ENCODE measurements around the gene P4HTM.
A peak's percentile ranks its signal among the peaks of the same experiment; 100 is the strongest.

The P4HTM gene, protein sequence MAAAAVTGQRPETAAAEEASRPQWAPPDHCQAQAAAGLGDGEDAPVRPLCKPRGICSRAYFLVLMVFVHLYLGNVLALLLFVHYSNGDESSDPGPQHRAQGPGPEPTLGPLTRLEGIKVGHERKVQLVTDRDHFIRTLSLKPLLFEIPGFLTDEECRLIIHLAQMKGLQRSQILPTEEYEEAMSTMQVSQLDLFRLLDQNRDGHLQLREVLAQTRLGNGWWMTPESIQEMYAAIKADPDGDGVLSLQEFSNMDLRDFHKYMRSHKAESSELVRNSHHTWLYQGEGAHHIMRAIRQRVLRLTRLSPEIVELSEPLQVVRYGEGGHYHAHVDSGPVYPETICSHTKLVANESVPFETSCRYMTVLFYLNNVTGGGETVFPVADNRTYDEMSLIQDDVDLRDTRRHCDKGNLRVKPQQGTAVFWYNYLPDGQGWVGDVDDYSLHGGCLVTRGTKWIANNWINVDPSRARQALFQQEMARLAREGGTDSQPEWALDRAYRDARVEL
- 58.9 to 78.8 reads per million in 2 donors for total RNA-seq

DNA sequence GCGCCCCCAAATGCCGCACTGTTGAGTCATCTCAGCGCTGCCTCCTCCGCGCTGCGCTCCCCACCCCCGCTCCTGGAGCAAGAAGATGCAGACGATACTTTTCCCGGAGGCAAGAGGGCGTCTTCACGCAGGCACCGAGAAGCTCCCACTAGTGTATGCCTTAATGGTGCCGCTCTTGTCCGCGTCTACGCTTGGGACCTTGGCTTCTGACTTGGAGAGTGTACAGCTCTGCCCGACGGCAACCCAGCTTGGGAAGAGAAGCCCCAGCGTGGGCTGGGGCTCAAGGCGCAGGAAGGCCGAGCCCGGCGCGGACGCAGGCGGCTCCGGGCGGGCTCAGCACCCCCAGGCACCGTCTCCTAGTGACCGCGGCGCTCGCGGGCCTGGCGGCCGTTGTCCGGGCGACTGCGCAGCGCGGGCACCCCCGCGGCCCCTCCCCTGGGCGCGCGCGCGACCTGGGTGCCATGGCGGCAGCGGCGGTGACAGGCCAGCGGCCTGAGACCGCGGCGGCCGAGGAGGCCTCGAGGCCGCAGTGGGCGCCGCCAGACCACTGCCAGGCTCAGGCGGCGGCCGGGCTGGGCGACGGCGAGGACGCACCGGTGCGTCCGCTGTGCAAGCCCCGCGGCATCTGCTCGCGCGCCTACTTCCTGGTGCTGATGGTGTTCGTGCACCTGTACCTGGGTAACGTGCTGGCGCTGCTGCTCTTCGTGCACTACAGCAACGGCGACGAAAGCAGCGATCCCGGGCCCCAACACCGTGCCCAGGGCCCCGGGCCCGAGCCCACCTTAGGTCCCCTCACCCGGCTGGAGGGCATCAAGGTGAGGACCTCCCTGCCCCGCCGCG is at the start of gene P4HTM:
P4HTM (plus strand) TSS at position 446 of the 840 bp plus-strand sequence; CDS start at position 462, 16 bp downstream.
- DNase-seq: peak; percentile 64

DNA sequence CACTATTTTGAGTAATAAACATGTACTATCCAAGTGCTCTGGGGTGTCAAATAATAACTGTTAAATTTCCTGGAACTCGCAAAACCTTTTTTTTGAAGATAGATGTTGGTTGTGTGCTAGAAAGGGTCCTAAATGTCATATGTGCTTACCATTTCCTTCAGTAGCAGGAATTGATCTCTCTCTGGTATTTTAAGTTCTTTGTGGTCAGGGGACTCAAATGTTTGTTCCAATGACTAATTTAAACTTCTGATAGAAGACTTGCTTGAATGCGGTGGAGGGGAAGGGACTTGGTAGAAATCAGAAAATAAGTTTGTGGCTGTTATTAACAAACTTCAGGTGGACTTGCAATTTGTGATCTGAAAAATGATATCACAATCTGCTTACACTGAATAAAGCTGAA is 44.6 kb upstream of the P4HTM start:
- DNase-seq: no peak

DNA sequence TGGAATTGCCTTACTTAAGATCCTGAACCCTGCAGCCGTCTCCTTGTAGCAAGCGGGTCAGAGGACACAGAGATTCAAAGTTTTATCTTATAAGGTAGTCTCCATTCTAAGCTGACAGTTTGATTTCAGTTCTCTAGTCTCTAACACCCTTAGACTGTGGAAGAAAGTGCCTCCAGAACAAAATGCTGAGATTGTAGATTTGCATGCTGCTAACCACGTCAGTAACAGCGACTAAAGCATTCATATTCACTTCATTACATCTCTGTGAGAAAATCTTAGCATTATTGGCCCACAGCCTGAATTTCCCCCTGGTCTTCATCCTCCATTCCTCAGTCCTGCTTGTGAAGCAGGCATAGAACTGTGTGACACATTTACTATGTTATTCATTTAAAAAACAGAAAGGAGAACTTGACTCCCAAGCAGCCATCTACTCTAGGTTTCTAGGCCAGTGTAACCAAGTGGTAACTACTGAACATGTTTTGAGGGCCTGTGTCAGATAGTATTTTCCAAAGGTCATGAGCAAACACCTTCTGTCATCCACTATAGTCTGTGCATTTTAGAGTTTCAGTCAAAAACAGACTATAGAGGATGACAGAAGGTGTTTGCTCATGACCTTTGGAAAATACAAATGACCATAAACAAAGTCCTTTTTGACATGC is 44.0 kb upstream of the P4HTM start:
- no peak for DNase-seq

DNA sequence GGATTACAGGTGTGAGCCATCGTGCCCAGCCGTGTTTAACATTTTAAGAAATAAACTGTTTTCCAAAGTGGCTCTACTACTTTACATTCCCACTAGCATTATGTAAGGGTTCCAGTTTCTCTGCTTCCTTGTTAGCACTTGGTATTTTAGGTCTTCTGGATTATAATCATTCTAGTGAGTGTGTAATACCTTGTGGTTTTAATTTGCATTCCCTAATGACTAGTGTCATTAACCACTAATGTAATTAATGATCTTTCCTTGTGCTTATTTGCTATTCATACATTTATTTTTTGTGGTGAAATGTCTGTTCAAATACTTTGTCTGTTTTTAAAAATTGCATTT is 40.7 kb upstream of the P4HTM start:
- no peak for DNase-seq

DNA sequence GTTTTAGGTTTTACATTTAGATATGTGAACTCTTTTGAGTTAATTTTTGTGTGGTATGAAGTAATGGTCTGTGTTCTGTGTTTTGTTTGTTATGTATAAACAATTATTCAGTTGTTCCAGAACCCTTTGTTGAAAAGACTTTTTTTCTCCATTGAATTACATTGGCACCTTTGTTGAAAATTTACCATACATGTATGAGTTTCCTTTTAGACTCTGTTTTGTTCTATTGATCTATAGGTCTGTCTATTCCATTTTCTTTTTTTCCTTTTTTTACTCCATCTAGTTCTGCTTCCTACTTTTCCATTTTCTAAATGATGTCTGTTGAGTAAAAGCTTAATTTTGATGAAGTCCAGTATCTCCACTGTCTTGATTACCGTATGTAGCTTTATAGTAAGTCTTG is 40.0 kb upstream of the P4HTM start:
- no peak for DNase-seq

DNA sequence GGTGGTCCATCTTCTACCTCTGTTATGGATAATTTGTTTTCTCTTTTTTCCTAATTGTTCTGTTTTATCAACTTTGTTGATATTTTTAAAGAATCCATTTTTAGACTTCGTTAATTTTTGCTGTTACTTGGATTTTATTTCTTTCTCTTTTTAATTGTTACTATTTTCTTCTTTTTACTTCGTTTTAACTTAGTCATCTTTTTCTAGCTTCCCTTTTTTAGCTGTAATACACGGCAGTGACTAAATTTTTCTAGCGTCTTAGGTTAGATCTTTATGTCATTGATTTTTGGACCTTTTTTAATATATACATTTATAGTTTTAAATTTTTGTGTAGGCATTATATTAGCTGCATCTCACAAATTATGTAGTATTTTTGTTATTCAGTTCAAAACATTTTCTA is 38.3 kb upstream of the P4HTM start:
- DNase-seq: no peak

DNA sequence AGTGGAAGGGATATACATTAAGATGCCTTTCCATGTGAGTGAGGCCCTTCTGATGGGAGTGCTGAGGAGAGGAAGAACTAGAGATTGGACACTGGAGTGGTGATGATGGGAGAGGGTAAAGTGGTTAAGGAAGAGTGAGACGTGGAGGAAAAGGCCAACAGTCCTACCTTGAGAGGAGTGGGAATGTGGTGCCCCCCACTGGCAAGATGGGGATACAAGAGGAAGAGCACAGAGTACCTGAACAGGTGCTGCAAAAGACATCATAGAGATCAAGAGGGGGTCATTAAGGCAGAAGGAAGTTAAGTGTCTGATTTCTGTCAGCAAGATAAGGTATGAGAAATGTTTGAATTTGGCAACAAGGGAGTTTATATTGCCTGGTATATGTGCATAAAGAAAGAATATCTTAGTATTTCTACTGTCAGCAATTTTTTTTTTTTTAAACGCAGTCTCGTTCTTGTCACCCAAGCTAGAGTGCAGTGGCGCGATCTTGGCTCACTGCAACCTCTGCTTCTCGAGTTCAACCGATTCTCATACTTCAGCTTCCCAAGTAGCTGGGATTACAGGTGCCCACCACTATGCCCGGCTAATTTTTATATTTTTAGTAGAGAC is 37.4 kb upstream of the P4HTM start:
- DNase-seq: peak; percentile 33

DNA sequence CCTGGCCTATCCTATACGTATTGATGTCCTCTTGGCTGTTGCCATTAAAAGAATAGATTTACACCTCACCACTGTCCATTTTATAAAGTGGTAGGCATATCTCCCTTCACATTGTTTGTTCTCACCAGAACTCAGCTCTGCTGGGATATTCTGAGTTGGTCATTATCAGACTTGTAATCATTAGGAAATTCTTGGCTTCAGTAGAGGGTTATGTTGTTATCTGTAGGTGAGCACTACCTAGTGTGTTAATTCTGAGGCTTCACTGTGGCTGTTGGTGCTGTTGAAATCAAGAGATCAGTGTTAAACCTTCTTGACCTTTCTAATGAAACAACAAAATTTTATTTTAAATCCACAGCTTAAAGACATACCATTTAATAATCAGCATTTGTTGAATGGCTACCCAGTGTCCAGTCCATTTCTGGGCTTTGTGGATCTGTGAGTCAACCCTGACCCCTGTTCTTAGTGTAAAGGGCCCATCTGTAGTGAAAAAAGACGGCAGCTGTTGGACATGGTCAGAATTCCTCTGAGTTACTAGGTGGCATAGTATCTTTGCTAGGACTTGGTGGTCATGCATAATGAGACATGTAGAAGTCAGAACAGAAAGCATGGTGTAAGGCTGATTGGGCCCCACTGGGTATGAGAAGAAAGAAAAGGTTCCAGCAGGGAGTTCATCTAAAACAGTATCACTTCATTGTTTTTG is 32.9 kb upstream of the P4HTM start:
- no peak for DNase-seq

DNA sequence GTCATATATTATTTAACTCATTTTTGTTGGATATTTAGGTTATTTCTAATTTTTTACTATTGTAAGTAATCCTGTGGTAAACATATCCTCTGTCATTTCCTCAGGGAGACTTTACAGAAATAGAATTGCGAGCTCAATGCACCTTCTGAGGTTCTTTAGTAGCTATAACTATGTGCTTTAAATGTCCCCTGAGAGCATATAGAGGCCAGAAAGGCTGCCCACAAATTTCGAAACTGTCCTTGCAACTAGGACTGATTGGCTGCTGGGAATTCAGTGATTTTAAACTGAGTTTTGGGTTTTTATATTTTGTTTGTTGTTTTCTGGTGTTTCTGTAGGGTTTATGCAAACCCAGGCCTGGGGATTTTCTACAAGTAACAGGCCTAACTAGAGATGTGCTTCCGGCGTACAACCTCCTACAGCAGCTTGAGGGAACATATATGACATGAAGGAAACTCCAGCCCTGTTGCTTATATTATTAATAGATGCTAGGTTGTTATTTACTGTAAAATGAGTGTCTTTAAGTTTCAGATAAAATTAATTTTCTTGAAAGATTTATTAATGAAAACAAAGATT is 29.1 kb upstream of the P4HTM start:
- no peak for DNase-seq

DNA sequence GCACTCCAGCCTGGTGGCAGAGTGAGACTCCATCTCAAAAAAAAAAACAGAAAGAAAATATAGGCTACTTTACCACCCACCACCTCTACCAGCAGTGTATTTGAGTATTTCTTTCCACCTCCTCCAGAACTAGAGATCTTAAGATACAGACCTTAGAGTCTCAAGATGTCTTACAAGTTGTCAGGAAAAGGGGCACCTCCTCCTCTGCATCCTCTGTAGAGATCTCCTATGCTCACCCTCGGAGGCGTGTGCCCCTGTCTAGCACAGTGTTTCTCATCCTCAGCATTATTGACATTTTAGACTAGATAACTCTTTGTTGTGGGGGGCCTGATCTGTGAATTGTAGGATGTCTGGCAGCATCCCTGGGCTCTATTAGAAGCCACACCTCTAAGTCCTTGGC is 27.7 kb upstream of the P4HTM start:
- DNase-seq: no peak

DNA sequence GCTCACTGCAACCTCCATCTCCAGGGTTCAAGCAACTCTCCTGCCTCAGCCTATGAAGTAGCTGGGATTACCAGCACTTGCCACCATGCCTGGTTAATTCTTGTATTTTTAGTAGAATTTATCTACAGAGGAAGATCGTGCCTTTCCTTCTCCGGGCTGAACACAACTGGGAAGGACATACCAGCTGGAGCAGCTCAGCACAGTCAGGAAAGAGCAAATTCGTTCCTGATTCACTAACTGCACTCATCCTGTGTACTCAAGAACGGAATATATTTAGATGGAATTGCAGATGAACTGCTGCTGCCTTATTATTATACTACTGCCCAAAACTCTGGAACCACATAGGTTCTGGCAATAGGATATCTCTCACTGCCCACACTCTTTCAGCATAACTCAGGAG is 27.1 kb upstream of the P4HTM start:
- DNase-seq: no peak

DNA sequence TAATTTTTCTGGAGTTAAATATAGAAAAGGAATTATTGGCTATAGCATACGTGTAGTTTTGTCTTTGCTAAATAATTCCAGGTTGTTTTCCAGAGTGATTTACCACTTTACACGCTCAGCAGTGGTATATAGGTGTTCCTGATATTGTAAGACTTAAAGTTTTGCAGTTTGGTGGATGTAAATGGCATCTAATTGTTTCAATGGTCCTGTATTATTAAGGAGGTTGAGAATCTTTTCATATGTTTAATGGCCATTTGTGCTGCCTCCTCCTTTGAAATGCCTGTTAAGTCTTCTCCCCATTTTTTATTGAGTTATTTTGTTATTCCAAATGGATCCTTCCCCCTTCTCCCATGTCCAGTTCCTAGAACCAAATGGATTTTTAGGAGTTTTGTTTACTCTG is 26.4 kb upstream of the P4HTM start:
- no peak for DNase-seq

DNA sequence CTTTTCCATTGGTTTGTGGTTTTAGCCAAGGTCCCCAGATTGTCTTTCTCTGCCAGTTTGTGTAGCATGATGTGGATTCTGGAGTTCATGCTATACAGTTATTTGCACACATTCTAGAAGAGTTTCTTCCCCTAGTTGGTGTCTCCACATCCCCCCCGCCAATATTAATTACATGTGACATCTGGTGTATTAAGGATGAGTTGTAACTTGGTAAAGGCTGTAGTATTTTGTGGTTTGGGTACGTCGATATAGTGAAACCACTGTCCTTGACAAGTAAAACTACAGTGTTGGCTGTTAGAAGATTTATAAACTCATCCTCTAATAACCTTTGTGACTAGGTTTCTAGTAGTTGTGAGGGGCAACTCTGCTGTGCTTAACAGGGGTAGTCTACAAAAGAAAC is 23.7 kb upstream of the P4HTM start:
- DNase-seq: no peak

DNA sequence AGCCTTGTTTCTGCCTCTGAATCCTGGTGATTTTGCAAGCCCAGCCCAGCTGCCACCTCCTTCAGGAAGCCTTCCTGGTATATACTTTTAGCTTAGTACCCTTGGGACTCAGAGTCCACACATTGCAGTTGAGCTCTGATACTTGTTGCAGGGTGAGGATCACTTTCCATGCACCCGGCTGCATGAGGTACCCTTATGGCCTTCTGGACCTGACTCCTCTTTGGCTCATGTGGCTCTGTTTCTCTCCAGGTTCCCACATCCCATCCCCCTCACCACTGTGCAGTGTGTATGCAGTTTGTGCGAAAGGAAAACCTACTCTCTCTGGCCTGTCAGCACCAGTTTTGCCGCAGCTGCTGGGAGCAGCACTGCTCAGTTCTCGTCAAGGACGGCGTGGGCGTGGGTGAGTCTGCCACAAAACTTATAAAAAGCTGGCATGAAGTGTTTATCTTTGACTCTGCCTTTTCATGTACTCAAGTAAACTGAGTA is 23.1 kb upstream of the P4HTM start:
- DNase-seq: no peak

DNA sequence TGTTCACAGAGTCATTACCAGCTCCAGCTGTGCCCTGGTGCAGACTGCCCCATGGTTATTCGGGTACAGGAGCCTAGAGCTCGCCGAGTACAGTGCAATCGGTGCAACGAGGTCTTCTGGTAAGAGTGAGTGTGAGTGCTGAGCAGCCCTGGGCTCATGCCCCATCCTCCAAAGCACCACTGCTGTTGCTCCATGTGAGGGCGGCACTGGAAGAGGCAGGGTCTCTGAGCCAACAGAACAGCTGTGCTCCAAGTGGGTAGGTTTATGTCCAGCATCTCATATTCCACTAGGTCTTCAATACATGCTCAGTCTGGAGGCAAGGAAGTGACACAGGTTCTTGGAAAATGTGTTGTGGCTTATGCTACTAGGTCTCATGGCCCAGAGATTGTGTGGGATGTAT is 19.5 kb upstream of the P4HTM start:
- no peak for DNase-seq

DNA sequence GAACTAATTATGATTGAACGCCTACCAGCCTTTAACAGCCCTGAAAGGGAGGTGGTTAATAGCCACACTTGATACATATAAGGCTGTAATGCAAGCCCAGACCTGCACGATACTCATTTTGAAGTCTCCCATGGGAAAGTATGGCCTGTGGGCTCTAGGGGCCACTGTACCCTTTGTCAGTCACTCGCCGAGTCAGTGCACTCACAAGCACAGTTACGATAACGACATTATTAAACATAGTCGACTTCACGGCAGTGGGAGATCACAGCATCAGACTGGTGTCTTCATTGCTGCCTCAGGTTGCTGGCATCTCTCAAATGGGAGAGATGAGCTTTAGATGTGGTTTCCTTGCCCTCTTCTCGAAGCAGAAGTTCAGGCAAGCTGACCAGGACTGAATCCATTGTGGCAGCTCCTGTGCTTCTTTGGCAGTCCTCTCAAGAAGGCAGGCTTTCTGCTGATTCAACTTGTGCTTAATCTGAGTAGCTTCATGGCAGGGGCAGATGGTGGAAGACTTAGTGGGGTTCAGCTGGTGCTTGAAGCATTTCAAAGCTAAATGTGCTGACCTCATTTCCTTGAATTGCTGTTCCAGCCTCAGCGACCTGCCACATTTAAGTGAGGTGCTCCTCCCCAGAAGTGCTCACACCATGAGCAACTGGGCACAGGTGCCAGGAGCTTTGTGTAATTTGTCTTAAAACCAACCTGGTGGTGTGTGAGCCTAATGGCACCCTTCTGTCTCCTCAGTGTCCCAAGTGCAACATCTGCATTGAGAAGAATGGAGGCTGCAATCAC is 15.8 kb upstream of the P4HTM start:
- DNase-seq: no peak

DNA sequence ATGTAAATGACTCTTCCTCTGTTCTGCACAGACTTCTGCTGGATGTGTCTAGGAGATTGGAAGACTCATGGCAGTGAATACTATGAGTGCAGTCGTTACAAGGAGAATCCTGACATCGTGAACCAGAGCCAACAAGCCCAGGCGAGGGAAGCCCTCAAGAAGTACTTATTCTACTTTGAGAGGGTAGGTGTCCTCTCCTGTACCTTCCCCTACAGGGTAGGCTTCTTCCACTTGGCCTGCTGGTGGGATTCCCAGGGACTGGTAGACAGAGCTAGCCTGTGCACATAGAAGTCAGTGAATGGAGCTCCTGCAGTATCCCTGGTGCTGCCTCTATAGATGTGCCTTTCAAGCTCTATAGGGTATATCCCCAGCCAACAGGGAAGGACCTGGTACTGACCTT is 10.6 kb upstream of the P4HTM start:
- no peak for DNase-seq

DNA sequence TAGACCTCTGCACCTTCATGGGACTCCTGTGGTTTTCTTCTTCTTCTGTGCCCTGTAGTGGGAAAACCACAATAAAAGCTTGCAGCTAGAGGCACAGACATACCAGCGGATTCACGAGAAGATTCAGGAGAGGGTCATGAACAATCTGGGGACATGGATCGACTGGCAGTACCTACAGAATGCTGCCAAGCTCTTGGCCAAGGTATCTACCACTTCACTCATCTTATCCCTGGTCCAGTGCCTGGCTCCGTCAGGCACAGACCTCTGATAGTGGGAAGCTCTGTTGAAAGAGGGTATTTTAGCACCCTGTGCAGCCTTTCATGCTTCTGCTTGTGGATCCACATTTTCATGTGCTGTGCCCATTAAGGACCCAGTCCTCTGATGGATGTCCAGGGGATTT is 9.7 kb upstream of the P4HTM start:
- DNase-seq: no peak

DNA sequence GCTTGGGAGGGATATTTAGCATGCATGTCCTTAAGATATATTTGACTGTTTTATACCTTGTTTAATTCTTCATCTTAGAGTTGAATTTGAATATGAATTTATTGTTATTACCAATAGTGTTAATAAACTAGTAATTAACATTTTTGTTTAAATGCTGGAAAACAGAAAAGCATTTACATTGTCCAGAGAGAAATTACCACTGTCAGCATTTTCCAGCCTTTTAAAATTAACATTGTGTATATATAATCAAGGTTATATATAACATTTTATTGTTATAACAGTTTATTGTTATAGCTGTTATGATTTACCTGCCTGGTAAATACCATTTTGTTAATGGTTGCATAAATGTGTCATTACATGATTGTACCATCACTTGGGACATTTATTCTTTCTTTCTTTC is 8.0 kb upstream of the P4HTM start:
- DNase-seq: no peak

DNA sequence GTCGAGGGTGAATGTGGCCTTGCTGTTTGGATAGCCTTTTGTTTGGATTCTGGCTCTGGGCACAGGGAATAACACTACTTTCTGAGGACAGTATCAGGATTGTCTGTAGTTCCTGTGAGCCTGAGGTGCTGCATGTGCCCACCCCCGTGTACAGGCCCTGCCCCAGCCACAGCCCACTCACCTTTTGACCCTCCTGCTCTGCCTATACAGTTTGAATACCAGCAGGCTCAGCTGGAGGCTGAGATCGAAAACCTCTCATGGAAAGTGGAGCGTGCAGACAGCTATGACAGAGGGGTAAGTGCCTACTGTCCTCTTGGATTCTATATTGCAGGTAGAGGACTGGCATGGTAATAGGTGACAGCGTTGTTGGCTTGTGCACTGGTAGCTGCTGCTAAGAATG is 7.4 kb upstream of the P4HTM start:
- no peak for DNase-seq

DNA sequence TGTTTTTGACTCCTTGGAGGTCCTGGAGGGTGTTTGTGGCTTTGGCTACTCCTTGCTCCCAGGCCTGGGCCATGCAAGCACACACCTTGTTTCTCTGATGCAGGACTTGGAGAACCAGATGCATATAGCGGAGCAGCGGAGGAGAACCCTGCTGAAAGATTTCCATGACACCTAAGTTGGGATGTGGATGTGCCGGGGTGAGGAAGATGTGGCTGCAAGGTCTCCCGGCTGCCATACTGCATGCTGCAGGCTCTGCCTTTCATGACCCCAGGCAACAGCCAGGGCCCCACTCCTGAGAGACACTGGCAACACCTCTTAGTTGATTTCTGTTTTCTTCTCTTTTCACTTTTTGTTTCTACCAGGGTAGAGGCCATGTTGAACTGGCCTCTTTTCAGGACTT is 6.9 kb upstream of the P4HTM start:
- DNase-seq: no peak

Measured in T-helper 9 cell (primary cell).